Stimulated activated CD4-positive, alpha-beta T cell treated with anti-CD3 and anti-CD28 coated beads, Interleukin-2, amount 100 ng/mL, for 4 hours (primary cell): ENCODE measurements around the gene QSER1.
"Not testable (repeated sequence)": the region's sequence is repeated elsewhere in the genome, so short reads cannot be mapped to it uniquely, and the experiment has no call there.

Source experiments
- DNase-seq: peaks from one replicate; pipeline ENCODE4 v3.0.0-alpha.2; 2020; ENCODE audit warnings: low read depth

The QSER1 gene

GRCh38 chr11:32892355-32893092, at the start of gene QSER1:
TSS of gene QSER1 (plus strand) at chr11:32892811. CDS start at chr11:32893126, 315 bp downstream.
- peak; percentile 59 for DNase-seq

DNA sequence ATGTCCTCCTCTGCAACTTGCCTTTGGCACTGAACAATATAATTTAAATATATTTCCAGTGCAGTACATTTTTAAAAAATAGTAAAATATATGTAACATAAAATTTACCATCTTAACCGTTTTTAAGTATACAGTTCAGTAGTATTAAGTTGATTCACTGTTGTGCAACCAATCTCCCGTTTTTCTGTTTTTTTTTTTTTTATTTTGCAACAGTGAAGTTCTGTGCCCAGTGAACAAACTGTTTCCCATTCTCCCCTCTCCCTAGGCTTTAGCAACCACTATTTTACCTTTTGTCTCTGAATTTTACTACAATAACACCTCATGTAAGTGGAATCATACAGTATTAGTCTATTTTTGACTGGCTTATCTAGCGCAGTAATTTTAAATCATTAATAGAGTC, 49.1 kb upstream of the QSER1 start:
- DNase-seq, result no peak

DNA sequence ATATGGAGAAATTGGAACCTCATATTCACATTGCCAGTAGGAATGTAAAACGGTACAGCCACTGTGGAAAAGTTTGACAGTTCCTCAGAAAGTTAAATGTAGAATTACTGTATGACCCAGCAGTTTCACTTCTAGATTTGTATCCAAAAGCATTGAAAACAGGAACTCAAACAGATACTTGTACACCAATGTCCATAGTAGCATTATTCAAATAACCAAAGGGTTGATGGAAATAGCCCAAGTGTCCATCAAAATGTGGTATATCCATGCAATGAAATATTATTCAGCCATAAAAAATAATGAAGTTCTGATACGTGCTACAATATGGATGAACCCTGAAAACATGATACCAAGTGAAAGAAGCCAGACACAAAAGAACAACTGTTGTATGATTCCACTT, 45.1 kb upstream of the QSER1 start:
- no peak for DNase-seq

GRCh38 chr11:32849761-32850160, 42.9 kb upstream of the QSER1 start:
- DNase-seq, result no peak

- no peak for DNase-seq
These were observed 41.4 kb upstream of the QSER1 start for GRCh38 chr11:32851251-32851650.

DNA sequence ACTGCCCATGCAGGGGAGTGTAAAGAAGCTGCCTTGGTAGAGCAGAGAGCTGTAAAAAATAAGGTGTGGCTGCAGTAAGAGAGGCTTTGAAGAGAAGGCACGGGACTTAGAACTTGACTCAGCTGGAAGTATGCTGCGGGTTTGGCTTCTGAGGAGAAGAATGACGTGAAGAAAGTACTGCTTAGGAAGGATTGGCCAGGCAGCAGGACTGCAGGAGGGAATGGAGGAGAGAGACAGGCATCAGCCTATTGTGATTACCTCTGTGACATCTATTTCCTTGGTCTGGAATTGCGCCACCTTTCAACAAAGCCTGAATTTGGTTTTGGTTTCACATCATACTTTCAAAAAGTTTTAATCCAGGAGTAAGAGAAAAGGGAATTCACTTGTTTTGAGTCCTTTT, 40.4 kb upstream of the QSER1 start:
- no peak for DNase-seq

DNA sequence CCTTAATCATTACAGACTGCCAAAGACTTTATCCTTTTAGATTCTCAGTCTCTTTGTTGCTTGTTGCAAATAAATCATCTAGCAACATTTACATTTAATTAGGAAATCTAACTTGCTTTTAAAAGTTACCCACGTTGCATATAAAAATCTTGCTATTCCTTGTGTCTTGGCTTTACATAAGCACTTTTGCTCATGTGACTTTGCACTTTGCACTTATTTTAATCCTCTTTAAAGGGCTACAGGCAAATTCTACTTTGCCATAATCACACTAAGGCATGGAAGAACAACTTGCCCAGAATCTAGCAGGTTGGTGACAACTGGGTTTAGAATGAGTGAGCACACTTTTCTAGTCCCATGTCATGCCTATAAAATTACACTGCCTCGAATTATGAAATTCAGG, 37.0 kb upstream of the QSER1 start:
- no peak for DNase-seq

DNA sequence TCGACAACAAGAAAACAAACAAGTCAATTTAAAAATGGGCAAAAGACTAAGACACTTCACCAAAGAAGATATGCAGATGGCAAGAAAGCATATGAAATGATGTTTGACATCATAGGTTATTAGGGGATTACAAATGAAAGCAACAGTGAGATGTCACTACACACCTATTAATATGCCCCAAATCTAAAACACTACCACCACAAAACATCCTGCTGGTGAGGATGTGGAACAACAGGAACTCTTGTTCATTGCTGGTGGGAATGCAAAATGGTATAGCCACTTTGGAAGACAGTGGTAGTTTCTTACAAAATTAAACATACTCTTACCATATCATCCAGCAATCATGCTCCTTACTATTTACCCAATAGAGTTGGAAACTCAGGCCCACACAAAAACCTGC, 33.9 kb upstream of the QSER1 start:
- no peak for DNase-seq

GRCh38 chr11:32861850-32862577, 30.6 kb upstream of the QSER1 start:
- DNase-seq, result no peak

DNA sequence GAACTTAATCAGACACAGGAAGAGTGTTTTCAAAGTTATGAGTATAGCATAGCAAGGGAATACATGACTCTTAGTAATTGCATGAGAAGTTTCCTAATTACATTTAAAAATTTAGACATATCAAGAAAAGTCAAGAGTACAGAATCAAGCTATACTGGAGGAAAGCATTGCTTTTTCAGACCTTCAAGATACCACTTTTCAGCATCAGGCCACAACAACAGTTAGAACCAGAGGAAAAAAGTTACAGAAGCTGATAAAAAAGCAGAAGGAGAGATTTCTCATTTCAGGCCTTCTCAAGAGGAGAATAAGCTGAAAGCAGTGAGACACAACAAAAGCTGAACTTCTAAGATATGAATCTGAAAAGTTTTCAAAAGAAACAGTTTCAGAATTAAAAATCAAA, 28.1 kb upstream of the QSER1 start:
- no peak for DNase-seq

DNA sequence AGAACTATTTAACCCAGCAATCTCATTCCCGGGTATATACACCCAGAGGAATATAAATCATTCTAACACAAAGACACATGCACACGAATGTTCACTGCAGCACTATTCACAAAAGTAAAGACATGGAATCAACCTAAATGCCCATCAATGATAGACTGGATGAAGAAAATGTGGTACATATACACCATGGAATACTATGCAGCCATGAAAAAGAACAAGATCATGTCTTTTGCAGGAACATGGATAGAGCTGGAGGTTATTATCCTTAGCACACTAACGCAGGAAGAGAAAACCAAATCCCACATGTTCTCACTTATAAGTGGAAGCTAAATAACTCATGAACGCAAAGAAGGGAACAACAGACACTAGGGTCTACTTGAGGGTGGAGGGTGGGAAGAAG, 23.9 kb upstream of the QSER1 start:
- not testable (repeated sequence) for DNase-seq

- DNase-seq, result peak; percentile 5
These were observed 21.9 kb upstream of the QSER1 start for GRCh38 chr11:32870676-32871075.

DNA sequence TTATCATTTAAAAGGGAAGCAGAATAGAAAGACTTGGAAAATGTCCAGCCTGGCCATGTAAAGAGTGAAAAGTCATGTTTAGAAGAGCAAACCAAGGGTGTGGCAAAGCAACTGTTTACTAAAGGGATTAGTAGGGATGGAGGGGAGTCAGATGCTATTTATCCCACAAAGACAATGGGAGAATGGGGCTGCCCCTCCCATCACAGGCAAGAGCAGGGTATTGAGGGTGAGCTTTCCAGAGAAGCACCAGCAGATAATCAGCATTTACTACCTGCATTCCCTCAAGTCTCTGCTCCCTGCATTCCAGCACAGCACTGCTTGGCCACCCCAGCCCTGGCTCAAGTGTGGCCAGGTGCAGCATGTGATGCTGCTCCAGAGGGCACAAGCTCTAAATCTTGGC, 18.5 kb upstream of the QSER1 start:
- no peak for DNase-seq

DNA sequence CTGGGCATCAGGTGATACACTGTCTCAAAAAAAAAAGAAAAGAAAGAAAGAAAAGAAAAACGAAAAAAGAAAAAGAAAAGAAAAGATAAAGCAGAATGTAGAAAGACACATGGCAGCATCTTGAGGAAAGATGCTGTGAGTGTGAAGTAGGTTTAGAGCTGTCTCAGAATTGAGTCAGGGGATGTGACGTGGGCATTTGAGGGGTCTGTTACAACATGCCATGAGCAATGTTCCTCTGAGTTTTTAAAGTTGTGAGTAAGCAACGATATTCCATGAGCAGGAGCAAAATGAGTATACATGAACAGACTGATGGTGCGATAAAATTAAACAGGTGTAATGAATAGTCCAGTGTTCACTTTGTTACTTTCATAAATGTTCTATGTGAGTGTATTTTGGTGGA, 11.3 kb upstream of the QSER1 start:
- DNase-seq, result no peak

DNA sequence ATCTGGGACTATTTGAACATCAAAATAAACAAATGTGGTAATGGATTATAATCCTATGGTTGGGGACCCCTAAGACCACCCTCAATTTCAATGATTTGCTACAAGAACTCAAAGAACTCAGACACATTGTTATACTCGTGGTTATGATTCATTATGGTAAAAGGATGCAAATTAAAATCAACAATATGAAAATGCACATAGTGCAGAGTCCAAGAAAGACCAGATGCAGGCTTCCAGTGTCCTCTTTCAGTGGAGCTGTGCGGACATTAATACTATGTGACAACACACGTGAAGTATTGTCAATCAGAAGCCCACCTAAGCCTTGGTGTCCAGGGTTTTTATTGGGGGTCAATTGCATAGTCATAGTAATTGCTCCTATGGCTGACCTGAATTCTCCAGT, 9.2 kb upstream of the QSER1 start:
- no peak for DNase-seq

GRCh38 chr11:32884023-32884422, 8.6 kb upstream of the QSER1 start:
- DNase-seq, result no peak

DNA sequence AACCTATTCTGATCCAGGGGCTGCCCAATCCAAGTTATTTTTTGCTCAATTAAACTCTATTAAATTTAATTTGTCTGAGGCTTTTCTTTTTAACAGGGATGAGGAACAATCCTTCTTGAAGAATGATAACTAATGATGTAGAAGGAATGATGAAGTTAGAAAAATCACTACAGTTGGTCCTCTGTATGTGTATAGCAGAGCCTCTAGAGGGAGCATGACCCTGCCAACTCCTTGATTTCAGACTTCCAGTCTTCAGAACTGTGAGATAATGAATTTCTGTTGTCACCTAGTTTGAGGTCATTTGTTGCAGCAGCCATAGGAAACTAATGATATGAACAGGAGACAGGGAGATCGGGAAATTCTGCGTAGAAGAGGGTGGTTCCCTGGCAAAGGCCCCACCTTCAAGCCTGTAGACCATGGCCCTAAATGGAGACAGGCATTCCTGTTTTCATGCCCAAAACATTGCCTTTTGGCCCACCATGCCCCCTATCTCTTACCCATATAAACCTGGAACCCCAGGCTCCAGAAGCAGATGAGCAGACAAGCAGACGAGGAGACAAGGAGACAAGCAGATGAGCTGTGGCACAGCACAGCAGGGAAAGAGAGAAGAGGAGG, 7.7 kb upstream of the QSER1 start:
- DNase-seq, result no peak

DNA sequence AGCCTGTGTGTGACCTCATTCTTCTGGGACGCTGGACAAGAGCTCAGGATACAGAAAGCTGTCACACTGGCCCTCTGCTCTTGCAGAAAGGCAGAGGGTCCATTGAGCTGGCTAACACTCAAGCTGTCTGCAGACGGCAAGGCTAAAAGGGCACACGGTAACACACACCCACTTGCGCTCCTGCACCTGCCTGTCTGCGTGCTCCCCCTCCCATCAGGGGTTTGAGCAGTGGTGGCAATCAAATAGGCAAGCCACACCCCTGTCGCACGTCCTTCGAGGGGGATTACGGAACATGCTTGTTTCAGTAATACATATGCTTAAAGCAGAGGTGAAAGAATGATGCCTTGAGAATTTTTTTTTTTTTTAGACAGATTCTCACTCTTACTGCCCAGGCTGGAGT, 7.1 kb upstream of the QSER1 start:
- DNase-seq, result no peak

DNA sequence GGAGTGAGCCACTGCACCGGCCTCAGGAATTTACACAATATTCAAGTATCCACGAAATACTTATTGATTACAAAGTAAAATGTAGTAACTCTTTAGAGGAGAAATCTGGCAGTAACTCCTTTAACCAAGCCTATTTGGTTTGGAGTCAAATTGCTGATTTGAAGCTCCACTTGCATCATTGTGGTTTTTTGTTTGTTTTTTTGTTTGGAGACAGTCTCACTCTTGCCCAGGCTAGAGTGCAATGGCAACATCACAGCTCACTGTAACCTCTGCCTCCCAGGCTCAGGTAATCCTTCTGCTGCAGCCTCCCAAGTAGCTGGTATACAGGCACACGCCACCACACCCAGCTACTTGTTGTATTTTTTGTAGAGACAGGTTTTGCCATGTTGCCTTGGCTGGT, 6.4 kb upstream of the QSER1 start:
- DNase-seq, result no peak

GRCh38 chr11:32887707-32888383, 4.8 kb upstream of the QSER1 start:
- not testable (repeated sequence) for DNase-seq

DNA sequence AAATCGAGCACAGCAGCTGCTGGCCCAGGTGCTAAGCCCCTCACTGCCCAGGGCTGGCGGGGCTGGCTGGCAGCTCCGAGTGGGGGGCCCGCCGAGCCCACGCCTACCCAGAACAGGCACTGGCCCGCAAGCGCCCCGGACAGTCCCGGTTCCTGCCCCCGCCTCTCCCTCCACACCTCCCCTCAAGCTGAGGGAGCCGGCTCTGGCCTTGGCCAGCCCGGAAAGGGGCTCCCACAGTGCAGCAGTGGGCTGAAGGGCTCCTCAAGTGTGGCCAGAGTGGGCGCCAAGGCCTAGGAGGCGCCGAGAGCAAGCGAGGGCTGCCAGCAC, 4.3 kb upstream of the QSER1 start:
- DNase-seq, result not testable (repeated sequence)

DNA sequence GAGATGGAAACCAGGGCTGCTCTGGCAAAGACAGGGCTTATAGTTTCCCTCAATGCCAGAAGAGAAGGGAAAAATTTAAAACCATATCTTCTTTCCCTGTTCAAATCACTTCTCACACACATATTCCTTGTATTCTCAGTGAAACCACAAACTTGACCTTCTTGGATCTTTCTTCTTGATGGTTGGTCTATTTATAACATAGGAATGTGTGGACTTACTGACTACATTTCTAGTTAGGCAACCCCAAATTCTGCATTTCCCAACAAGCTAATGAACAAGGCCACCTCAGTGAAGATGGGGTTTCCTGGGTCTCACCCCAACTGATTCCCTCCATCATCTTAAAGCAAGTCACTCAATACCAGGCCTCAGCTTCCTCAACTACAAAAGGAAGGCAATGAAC, 3.8 kb upstream of the QSER1 start:
- DNase-seq, result no peak
